ENCODE results near the gene R3HDM2.

Gene R3HDM2

GRCh38 chr12:57239587-57240065, 191.2 kb downstream of the R3HDM2 start:
- no peak for DNase-seq (ENCODE audit: low read depth)
- H3K4me3 ChIP-seq (ENCODE audit: low read depth, low read length) = peak overlapping the region; percentile 61
- TF ChIP-seq CTCF (IDR thresholded peaks at IDR 0.05; ENCODE audit: low read depth, low read length, missing control alignments) = no peak

GRCh38 chr12:57238854-57239554, 191.8 kb downstream of the R3HDM2 start:
- DNase-seq (ENCODE audit: low read depth) = no peak
- TF ChIP-seq CTCF (IDR thresholded peaks at IDR 0.05; ENCODE audit: low read depth, low read length, missing control alignments) = peak; percentile 100
- H3K4me3 ChIP-seq (ENCODE audit: low read depth, low read length) = peak overlapping the region; percentile 61

- no peak for DNase-seq (ENCODE audit: low read depth)
- peak overlapping the region; percentile 43 for H3K4me3 ChIP-seq (ENCODE audit: low read depth, low read length)
- no peak for TF ChIP-seq CTCF (IDR thresholded peaks at IDR 0.05; ENCODE audit: low read depth, low read length, missing control alignments)
Observed at GRCh38 chr12:57237932-57238853, 192.7 kb downstream of the R3HDM2 start.

GRCh38 chr12:57237596-57237931, 193.3 kb downstream of the R3HDM2 start:
- H3K4me3 ChIP-seq (ENCODE audit: low read depth, low read length) = no peak overlapping the region
- TF ChIP-seq CTCF (IDR thresholded peaks at IDR 0.05; ENCODE audit: low read depth, low read length, missing control alignments) = no peak
- DNase-seq (ENCODE audit: low read depth) = no peak

- TF ChIP-seq CTCF (IDR thresholded peaks at IDR 0.05; ENCODE audit: low read depth, low read length, missing control alignments) = no peak
- H3K4me3 ChIP-seq (ENCODE audit: low read depth, low read length) = no peak overlapping the region
- DNase-seq (ENCODE audit: low read depth) = no peak
Observed at GRCh38 chr12:57236925-57237595, 193.8 kb downstream of the R3HDM2 start.

- TF ChIP-seq CTCF (IDR thresholded peaks at IDR 0.05; ENCODE audit: low read depth, low read length, missing control alignments) = no peak
- H3K4me3 ChIP-seq (ENCODE audit: low read depth, low read length) = no peak overlapping the region
- no peak for DNase-seq (ENCODE audit: low read depth)
Observed at GRCh38 chr12:57236201-57236924, 194.5 kb downstream of the R3HDM2 start.
